ENCODE measurements around the gene SOHLH1.

SOHLH1 gene

GRCh38 chr9:135727257-135727875 lies 28.1 kb upstream of the SOHLH1 start:
- H3K27me3 ChIP-seq (ENCODE audit: low read depth, low read length) = no peaks in the 10 kb centered on the region
- no peak overlapping the region for H3K27ac ChIP-seq (ENCODE audit: low read length)
- H3K4me3 ChIP-seq (ENCODE audit: low read depth in 1 of 2, low read length in 2 of 2) = no peak overlapping the region
- H3K36me3 ChIP-seq (ENCODE audit: control insufficient read depth in 1 of 2, insufficient read depth in 2 of 2, low read length in 2 of 2) = no peaks in the 10 kb centered on the region
- peaks cover 0 to 14% of the 10 kb centered on the region in 2 donors for H3K9me3 ChIP-seq (ENCODE audit: control insufficient read depth in 1 of 2, low read length in 2 of 2)
- H3K4me1 ChIP-seq (ENCODE audit: control insufficient read depth in 1 of 2, insufficient read depth in 2 of 2, low read length in 2 of 2) = no peaks in the 10 kb centered on the region

- Histone ChIP-seq H3K27ac (ENCODE audit: low read length) (no peak overlapping the region), H3K27me3 (ENCODE audit: low read depth, low read length) (no peaks in the 10 kb centered on the region), H3K36me3 (ENCODE audit: control insufficient read depth in 1 of 2, insufficient read depth in 2 of 2, low read length in 2 of 2) (no peaks in the 10 kb centered on the region), H3K4me1 (ENCODE audit: control insufficient read depth in 1 of 2, insufficient read depth in 2 of 2, low read length in 2 of 2) (no peaks in the 10 kb centered on the region), H3K9me3 (ENCODE audit: control insufficient read depth in 1 of 2, low read length in 2 of 2) (peaks cover 0 to 10% of the 10 kb centered on the region in 2 donors), H3K4me3 (ENCODE audit: low read depth in 1 of 2, low read length in 2 of 2) (no peak overlapping the region)
Measured at GRCh38 chr9:135726138-135726853, 27.0 kb upstream of the SOHLH1 start.

DNA sequence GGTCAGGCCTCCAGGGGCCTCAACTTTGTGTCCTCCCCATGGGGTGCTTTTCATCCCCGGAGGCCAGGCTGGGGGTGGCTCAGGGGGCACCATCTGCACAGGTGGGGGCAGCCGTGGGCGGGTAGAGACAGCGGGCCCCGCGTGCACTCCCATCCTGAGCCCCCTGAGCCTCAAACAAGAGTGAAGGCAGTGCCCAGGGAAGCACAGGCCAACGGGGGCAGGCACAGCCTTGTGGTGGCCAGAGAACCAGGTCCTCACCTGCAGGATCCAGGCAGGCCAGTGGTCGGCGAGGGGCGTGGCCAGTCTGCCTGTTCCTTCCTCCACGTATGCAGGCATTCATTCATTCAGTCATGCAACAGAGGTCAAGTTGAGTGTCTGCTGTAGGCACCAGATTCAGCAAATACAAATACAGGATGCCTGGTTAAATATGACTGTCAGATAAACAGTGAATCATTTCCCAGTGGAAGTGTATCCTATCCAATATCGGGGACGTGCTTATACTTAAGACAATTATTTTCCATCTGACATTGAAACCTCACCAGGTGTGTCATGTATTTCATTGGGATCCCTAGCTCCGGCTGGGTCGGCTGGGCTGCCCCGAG lies 25.0 kb upstream of the SOHLH1 start:
- no peak overlapping the region for H3K27ac ChIP-seq (ENCODE audit: low read length)
- no peaks in the 10 kb centered on the region for H3K9me3 ChIP-seq (ENCODE audit: control insufficient read depth in 1 of 2, low read length in 2 of 2)
- no peaks in the 10 kb centered on the region for H3K27me3 ChIP-seq (ENCODE audit: low read depth, low read length)
- no peaks in the 10 kb centered on the region for H3K4me1 ChIP-seq (ENCODE audit: control insufficient read depth in 1 of 2, insufficient read depth in 2 of 2, low read length in 2 of 2)
- H3K36me3 ChIP-seq (ENCODE audit: control insufficient read depth in 1 of 2, insufficient read depth in 2 of 2, low read length in 2 of 2) = no peaks in the 10 kb centered on the region
- H3K4me3 ChIP-seq (ENCODE audit: low read depth in 1 of 2, low read length in 2 of 2) = no peak overlapping the region

GRCh38 chr9:135722365-135722764 lies 23.1 kb upstream of the SOHLH1 start:
- Histone ChIP-seq H3K9me3 (ENCODE audit: control insufficient read depth in 1 of 2, low read length in 2 of 2) (no peaks in the 10 kb centered on the region), H3K27ac (ENCODE audit: low read length) (no peak overlapping the region), H3K4me1 (ENCODE audit: control insufficient read depth in 1 of 2, insufficient read depth in 2 of 2, low read length in 2 of 2) (no peaks in the 10 kb centered on the region), H3K4me3 (ENCODE audit: low read depth in 1 of 2, low read length in 2 of 2) (no peak overlapping the region), H3K36me3 (ENCODE audit: control insufficient read depth in 1 of 2, insufficient read depth in 2 of 2, low read length in 2 of 2) (no peaks in the 10 kb centered on the region), H3K27me3 (ENCODE audit: low read depth, low read length) (no peaks in the 10 kb centered on the region)

GRCh38 chr9:135719472-135719871 lies 20.2 kb upstream of the SOHLH1 start:
- Histone ChIP-seq H3K27ac (ENCODE audit: low read length) (no peak overlapping the region), H3K27me3 (ENCODE audit: low read depth, low read length) (peaks cover 11% of the 10 kb centered on the region), H3K4me3 (ENCODE audit: low read depth in 1 of 2, low read length in 2 of 2) (no peak overlapping the region), H3K9me3 (ENCODE audit: control insufficient read depth in 1 of 2, low read length in 2 of 2) (no peaks in the 10 kb centered on the region), H3K4me1 (ENCODE audit: control insufficient read depth in 1 of 2, insufficient read depth in 2 of 2, low read length in 2 of 2) (no peaks in the 10 kb centered on the region), H3K36me3 (ENCODE audit: control insufficient read depth in 1 of 2, insufficient read depth in 2 of 2, low read length in 2 of 2) (no peaks in the 10 kb centered on the region)

DNA sequence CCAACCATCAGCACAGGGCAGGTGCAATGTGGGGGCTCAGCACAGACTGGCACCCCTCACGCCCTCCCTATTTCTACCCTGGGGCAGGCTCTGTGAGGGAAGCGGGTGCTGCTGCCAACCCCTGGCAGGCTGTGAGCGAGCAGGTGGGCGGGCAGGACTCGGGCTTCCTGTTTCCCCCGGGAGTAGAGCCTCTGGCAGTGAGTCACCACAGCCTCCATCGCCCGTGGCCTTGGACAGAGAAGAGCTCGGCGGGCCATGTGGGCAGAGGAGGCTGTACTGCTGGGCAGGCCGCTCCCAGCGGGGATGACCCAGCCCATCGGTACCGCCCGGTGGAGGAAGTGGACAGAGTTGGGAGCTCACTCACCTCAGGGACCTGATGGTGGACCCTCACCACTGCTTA lies 19.3 kb upstream of the SOHLH1 start:
- H3K27ac ChIP-seq (ENCODE audit: low read length) = no peak overlapping the region
- no peaks in the 10 kb centered on the region for H3K36me3 ChIP-seq (ENCODE audit: control insufficient read depth in 1 of 2, insufficient read depth in 2 of 2, low read length in 2 of 2)
- H3K27me3 ChIP-seq (ENCODE audit: low read depth, low read length) = peaks cover 11% of the 10 kb centered on the region
- no peaks in the 10 kb centered on the region for H3K9me3 ChIP-seq (ENCODE audit: control insufficient read depth in 1 of 2, low read length in 2 of 2)
- no peak overlapping the region for H3K4me3 ChIP-seq (ENCODE audit: low read depth in 1 of 2, low read length in 2 of 2)
- H3K4me1 ChIP-seq (ENCODE audit: control insufficient read depth in 1 of 2, insufficient read depth in 2 of 2, low read length in 2 of 2) = no peaks in the 10 kb centered on the region

DNA sequence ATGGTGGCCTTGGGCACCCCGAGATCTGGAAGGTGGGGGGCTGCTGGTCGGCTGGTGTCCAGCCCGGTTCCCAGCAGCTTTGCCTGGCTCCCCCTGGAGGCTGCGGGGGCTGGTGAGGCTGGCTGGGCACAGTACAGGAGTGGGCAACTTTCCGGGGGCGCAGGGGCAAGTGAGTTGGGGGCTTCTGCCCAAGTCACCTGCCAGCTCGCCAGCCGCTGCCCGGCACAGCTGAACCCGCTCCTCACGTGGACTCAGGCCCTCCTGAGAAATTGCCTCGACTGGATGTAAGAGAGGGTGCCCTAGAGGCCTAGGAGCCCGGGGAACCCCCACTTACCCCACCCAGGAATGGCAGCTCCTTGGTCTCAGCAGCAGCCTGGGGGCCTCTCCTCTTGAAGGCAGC lies 18.1 kb upstream of the SOHLH1 start:
- peaks cover 11% of the 10 kb centered on the region for H3K27me3 ChIP-seq (ENCODE audit: low read depth, low read length)
- no peaks in the 10 kb centered on the region for H3K9me3 ChIP-seq (ENCODE audit: control insufficient read depth in 1 of 2, low read length in 2 of 2)
- H3K4me3 ChIP-seq (ENCODE audit: low read depth in 1 of 2, low read length in 2 of 2) = no peak overlapping the region
- H3K4me1 ChIP-seq (ENCODE audit: control insufficient read depth in 1 of 2, insufficient read depth in 2 of 2, low read length in 2 of 2) = no peaks in the 10 kb centered on the region
- H3K36me3 ChIP-seq (ENCODE audit: control insufficient read depth in 1 of 2, insufficient read depth in 2 of 2, low read length in 2 of 2) = no peaks in the 10 kb centered on the region
- H3K27ac ChIP-seq (ENCODE audit: low read length) = no peak overlapping the region

DNA sequence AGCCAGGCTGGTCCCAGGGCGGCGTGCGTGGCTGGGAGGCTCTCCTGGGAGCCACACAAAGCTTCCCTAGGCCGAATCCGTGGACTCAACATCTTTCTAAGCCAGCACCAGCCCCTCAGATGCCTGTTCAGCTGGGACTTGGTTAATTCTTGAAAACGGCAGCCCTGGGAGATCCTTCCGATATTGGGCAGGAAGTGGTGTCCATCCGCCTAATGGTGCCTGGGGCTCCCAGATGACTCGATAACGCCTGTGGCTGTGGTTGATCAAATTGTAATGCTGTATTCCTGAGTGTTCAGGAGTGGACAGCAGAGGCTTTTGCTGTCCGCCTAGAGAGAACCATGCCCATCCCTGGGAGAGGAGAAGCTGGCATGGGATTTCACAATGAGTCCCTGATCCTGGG lies 16.8 kb upstream of the SOHLH1 start:
- H3K4me3 ChIP-seq (ENCODE audit: low read depth in 1 of 2, low read length in 2 of 2) = no peak overlapping the region
- no peaks in the 10 kb centered on the region for H3K36me3 ChIP-seq (ENCODE audit: control insufficient read depth in 1 of 2, insufficient read depth in 2 of 2, low read length in 2 of 2)
- H3K4me1 ChIP-seq (ENCODE audit: control insufficient read depth in 1 of 2, insufficient read depth in 2 of 2, low read length in 2 of 2) = no peaks in the 10 kb centered on the region
- H3K27ac ChIP-seq (ENCODE audit: low read length) = no peak overlapping the region
- H3K27me3 ChIP-seq (ENCODE audit: low read depth, low read length) = peaks cover 11% of the 10 kb centered on the region
- H3K9me3 ChIP-seq (ENCODE audit: control insufficient read depth in 1 of 2, low read length in 2 of 2) = no peaks in the 10 kb centered on the region

- H3K4me1 ChIP-seq (ENCODE audit: control insufficient read depth in 1 of 2, insufficient read depth in 2 of 2, low read length in 2 of 2) = no peaks in the 10 kb centered on the region
- no peaks in the 10 kb centered on the region for H3K9me3 ChIP-seq (ENCODE audit: control insufficient read depth in 1 of 2, low read length in 2 of 2)
- H3K27me3 ChIP-seq (ENCODE audit: low read depth, low read length) = peaks cover 11% of the 10 kb centered on the region
- no peak overlapping the region for H3K4me3 ChIP-seq (ENCODE audit: low read depth in 1 of 2, low read length in 2 of 2)
- H3K36me3 ChIP-seq (ENCODE audit: control insufficient read depth in 1 of 2, insufficient read depth in 2 of 2, low read length in 2 of 2) = no peaks in the 10 kb centered on the region
- no peak overlapping the region for H3K27ac ChIP-seq (ENCODE audit: low read length)
Measured at GRCh38 chr9:135715056-135715595, 15.8 kb upstream of the SOHLH1 start.

DNA sequence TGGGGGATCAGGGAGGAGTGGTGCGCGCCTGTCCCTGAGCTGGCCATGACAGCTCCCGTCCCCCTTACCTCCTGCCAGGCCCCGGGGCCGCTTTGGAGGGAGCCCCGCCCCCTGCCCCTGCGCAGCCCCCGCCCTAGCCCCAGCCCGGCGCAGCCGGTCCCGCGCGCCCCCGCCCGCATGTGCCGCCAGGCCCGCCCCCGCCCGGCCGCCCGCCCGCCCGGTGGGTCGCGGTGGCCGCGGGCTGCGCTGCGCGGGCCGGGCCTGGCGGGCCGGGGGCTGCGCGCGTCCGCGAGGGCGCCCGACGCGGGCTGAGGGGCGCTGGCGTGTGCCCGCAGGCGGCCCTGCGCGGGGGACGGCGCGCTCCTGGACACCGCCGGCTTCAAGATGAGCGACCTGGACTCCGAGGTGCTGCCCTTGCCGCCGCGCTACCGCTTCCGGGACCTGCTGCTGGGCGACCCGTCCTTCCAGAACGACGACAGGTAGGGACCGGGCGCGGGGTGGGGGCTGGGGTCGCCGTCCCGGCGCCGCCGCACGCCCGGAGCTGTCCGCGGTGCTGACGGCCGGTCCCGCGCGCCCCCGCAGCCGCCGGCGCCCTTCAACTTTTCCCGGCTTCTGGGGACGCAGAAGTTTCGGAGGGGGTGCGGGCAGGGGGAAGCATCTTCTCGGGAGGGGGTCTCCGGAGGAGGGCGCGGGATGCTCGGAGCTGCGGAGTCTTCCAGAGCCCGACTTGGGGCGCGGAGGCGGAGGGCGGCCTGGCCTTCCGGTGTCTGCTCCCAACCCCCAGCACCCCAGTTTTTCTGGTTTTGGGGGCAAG lies 15.2 kb upstream of the SOHLH1 start:
- H3K27me3 ChIP-seq (ENCODE audit: low read depth, low read length) = peaks cover 11% of the 10 kb centered on the region
- H3K9me3 ChIP-seq (ENCODE audit: control insufficient read depth in 1 of 2, low read length in 2 of 2) = no peaks in the 10 kb centered on the region
- H3K4me3 ChIP-seq (ENCODE audit: low read depth in 1 of 2, low read length in 2 of 2) = no peak overlapping the region
- H3K27ac ChIP-seq (ENCODE audit: low read length) = no peak overlapping the region
- no peaks in the 10 kb centered on the region for H3K4me1 ChIP-seq (ENCODE audit: control insufficient read depth in 1 of 2, insufficient read depth in 2 of 2, low read length in 2 of 2)
- no peaks in the 10 kb centered on the region for H3K36me3 ChIP-seq (ENCODE audit: control insufficient read depth in 1 of 2, insufficient read depth in 2 of 2, low read length in 2 of 2)

All from muscle layer of duodenum (tissue), 2 donors.